Activated naive CD8-positive, alpha-beta T cell treated with anti-CD3 and anti-CD28 coated beads, Interleukin-2, amount 50 U/mL, for 24 hours (primary cell): ENCODE data around the gene DCLK2.

Source experiments
- ATAC-seq: fragments of 150-1000 bp; cut with Tn5 transposase; one replicate; pipeline ENCODE4 v1.10.0; 2021
- DNase-seq: peaks from one replicate; pipeline ENCODE4 v3.0.0; 2021
- H3K27ac Mint-ChIP-seq: one replicate; pipeline ENCODE4 v1.8.0; 2021; ENCODE audit warnings: mild to moderate bottlenecking, mixed read lengths
- H3K27me3 Mint-ChIP-seq: one replicate; pipeline ENCODE4 v1.8.0; 2021; ENCODE audit warnings: mixed read lengths
- H3K36me3 Mint-ChIP-seq: one replicate; pipeline ENCODE4 v1.8.0; 2021; ENCODE audit warnings: low read depth, mixed read lengths
- H3K4me1 Mint-ChIP-seq: one replicate; pipeline ENCODE4 v1.8.0; 2021; ENCODE audit warnings: mixed read lengths
- H3K4me3 Mint-ChIP-seq: one replicate; pipeline ENCODE4 v1.8.0; 2021; ENCODE audit warnings: mild to moderate bottlenecking, moderate library complexity, mixed read lengths
- H3K9me3 Mint-ChIP-seq: one replicate; pipeline ENCODE4 v1.8.0; 2021; ENCODE audit warnings: mixed read lengths

The DCLK2 gene

GRCh38 chr4:150055467-150055866, 22.8 kb upstream of the DCLK2 start:
- no peak overlapping the region for H3K27ac Mint-ChIP-seq
- ATAC-seq (no peak), DNase-seq (no peak)
- H3K4me1 Mint-ChIP-seq = no peaks in the 10 kb centered on the region
- H3K9me3 Mint-ChIP-seq = peaks cover 5% of the 10 kb centered on the region
- no peaks in the 10 kb centered on the region for H3K27me3 Mint-ChIP-seq
- H3K4me3 Mint-ChIP-seq = no peak overlapping the region
- H3K36me3 Mint-ChIP-seq = no peaks in the 10 kb centered on the region

GRCh38 chr4:150056569-150056968, 21.7 kb upstream of the DCLK2 start:
- H3K4me3 Mint-ChIP-seq = no peak overlapping the region
- DNase-seq (no peak), ATAC-seq (no peak)
- H3K27ac Mint-ChIP-seq = no peak overlapping the region
- H3K36me3 Mint-ChIP-seq = no peaks in the 10 kb centered on the region
- H3K4me1 Mint-ChIP-seq = no peaks in the 10 kb centered on the region
- peaks cover 5% of the 10 kb centered on the region for H3K9me3 Mint-ChIP-seq
- H3K27me3 Mint-ChIP-seq = no peaks in the 10 kb centered on the region

- peaks cover 8% of the 10 kb centered on the region for H3K9me3 Mint-ChIP-seq
- ATAC-seq (no peak), DNase-seq (no peak)
- H3K4me3 Mint-ChIP-seq = no peak overlapping the region
- no peaks in the 10 kb centered on the region for H3K4me1 Mint-ChIP-seq
- H3K27ac Mint-ChIP-seq = no peak overlapping the region
- H3K36me3 Mint-ChIP-seq = no peaks in the 10 kb centered on the region
- peaks cover 5% of the 10 kb centered on the region for H3K27me3 Mint-ChIP-seq
Measured at GRCh38 chr4:150061086-150061776, 17.0 kb upstream of the DCLK2 start.

GRCh38 chr4:150063128-150063527, 15.1 kb upstream of the DCLK2 start:
- Mint-ChIP-seq H3K27me3 (peaks cover 17% of the 10 kb centered on the region), H3K9me3 (peaks cover 4% of the 10 kb centered on the region), H3K27ac (no peak overlapping the region), H3K36me3 (no peaks in the 10 kb centered on the region), H3K4me3 (no peak overlapping the region), H3K4me1 (no peaks in the 10 kb centered on the region)
- ATAC-seq = no peak
- DNase-seq = no peak

- Mint-ChIP-seq H3K9me3 (peaks cover 4% of the 10 kb centered on the region), H3K27ac (no peak overlapping the region), H3K4me1 (no peaks in the 10 kb centered on the region), H3K27me3 (peaks cover 20% of the 10 kb centered on the region), H3K4me3 (no peak overlapping the region), H3K36me3 (no peaks in the 10 kb centered on the region)
- no peak for DNase-seq
- ATAC-seq = no peak
Measured at GRCh38 chr4:150065740-150066139, 12.5 kb upstream of the DCLK2 start.

GRCh38 chr4:150067859-150068258, 10.4 kb upstream of the DCLK2 start:
- Mint-ChIP-seq H3K27me3 (peaks cover 20% of the 10 kb centered on the region), H3K4me1 (no peaks in the 10 kb centered on the region), H3K36me3 (no peaks in the 10 kb centered on the region), H3K4me3 (no peak overlapping the region), H3K9me3 (peaks cover 4% of the 10 kb centered on the region), H3K27ac (no peak overlapping the region)
- DNase-seq = no peak
- ATAC-seq = no peak

- H3K27ac Mint-ChIP-seq = no peak overlapping the region
- ATAC-seq = no peak
- H3K4me1 Mint-ChIP-seq = no peaks in the 10 kb centered on the region
- H3K9me3 Mint-ChIP-seq = peaks cover 4% of the 10 kb centered on the region
- DNase-seq = no peak
- H3K4me3 Mint-ChIP-seq = no peak overlapping the region
- H3K27me3 Mint-ChIP-seq = peaks cover 20% of the 10 kb centered on the region
- no peaks in the 10 kb centered on the region for H3K36me3 Mint-ChIP-seq
Measured at GRCh38 chr4:150068300-150068960, 9.8 kb upstream of the DCLK2 start.

- peaks cover 17% of the 10 kb centered on the region for H3K27me3 Mint-ChIP-seq
- no peak for DNase-seq
- no peak overlapping the region for H3K4me3 Mint-ChIP-seq
- H3K4me1 Mint-ChIP-seq = no peaks in the 10 kb centered on the region
- no peak overlapping the region for H3K27ac Mint-ChIP-seq
- no peaks in the 10 kb centered on the region for H3K36me3 Mint-ChIP-seq
- ATAC-seq = no peak
- peaks cover 4% of the 10 kb centered on the region for H3K9me3 Mint-ChIP-seq
Measured at GRCh38 chr4:150069353-150069752, 8.9 kb upstream of the DCLK2 start.

- Mint-ChIP-seq H3K9me3 (no peaks in the 10 kb centered on the region), H3K36me3 (no peaks in the 10 kb centered on the region), H3K4me1 (no peaks in the 10 kb centered on the region), H3K4me3 (no peak overlapping the region), H3K27me3 (peaks cover 24% of the 10 kb centered on the region), H3K27ac (no peak overlapping the region)
- ATAC-seq = no peak
- no peak for DNase-seq
Measured at GRCh38 chr4:150070464-150071170, 7.6 kb upstream of the DCLK2 start.

- Mint-ChIP-seq H3K36me3 (no peaks in the 10 kb centered on the region), H3K4me1 (no peaks in the 10 kb centered on the region), H3K9me3 (no peaks in the 10 kb centered on the region), H3K27ac (no peak overlapping the region), H3K27me3 (peaks cover 35% of the 10 kb centered on the region), H3K4me3 (no peak overlapping the region)
- no peak for ATAC-seq
- no peak for DNase-seq
Measured at GRCh38 chr4:150072471-150072870, 5.8 kb upstream of the DCLK2 start.

GRCh38 chr4:150072906-150073714, 5.1 kb upstream of the DCLK2 start:
- Mint-ChIP-seq H3K27me3 (peaks cover 34% of the 10 kb centered on the region), H3K9me3 (no peaks in the 10 kb centered on the region), H3K27ac (no peak overlapping the region), H3K36me3 (no peaks in the 10 kb centered on the region), H3K4me3 (no peak overlapping the region), H3K4me1 (peaks cover 1% of the 10 kb centered on the region)
- DNase-seq = no peak
- ATAC-seq = no peak

- no peak overlapping the region for H3K27ac Mint-ChIP-seq
- no peaks in the 10 kb centered on the region for H3K36me3 Mint-ChIP-seq
- no peak overlapping the region for H3K4me3 Mint-ChIP-seq
Measured at GRCh38 chr4:150074064-150074463, 4.2 kb upstream of the DCLK2 start.

GRCh38 chr4:150078579-150079080, 385 bp downstream of the DCLK2 start:
- Mint-ChIP-seq H3K9me3 (no peaks in the 10 kb centered on the region), H3K27ac (no peak overlapping the region), H3K27me3 (peaks cover 49% of the 10 kb centered on the region), H3K4me3 (peak overlapping the region; percentile 24), H3K36me3 (no peaks in the 10 kb centered on the region), H3K4me1 (peaks cover 5% of the 10 kb centered on the region)
- peak; percentile 8 for DNase-seq
- peak; percentile 40 for ATAC-seq

More at GRCh38 chr4:150074064-150074463, 4.2 kb upstream of the DCLK2 start:
- Mint-ChIP-seq H3K27me3 (peaks cover 31% of the 10 kb centered on the region), H3K9me3 (no peaks in the 10 kb centered on the region), H3K4me1 (peaks cover 1% of the 10 kb centered on the region)
- DNase-seq (no peak), ATAC-seq (no peak)

- Mint-ChIP-seq H3K4me1 (peaks cover 5% of the 10 kb centered on the region), H3K27me3 (peaks cover 49% of the 10 kb centered on the region), H3K36me3 (no peaks in the 10 kb centered on the region), H3K9me3 (no peaks in the 10 kb centered on the region), H3K27ac (no peak overlapping the region), H3K4me3 (peak overlapping the region; percentile 54)
- ATAC-seq = peak; percentile 40
- DNase-seq = peak; percentile 8
Measured at GRCh38 chr4:150079081-150079581, 886 bp downstream of the DCLK2 start.
